ENCODE data around the gene TCF19.

The TCF19 gene

DNA sequence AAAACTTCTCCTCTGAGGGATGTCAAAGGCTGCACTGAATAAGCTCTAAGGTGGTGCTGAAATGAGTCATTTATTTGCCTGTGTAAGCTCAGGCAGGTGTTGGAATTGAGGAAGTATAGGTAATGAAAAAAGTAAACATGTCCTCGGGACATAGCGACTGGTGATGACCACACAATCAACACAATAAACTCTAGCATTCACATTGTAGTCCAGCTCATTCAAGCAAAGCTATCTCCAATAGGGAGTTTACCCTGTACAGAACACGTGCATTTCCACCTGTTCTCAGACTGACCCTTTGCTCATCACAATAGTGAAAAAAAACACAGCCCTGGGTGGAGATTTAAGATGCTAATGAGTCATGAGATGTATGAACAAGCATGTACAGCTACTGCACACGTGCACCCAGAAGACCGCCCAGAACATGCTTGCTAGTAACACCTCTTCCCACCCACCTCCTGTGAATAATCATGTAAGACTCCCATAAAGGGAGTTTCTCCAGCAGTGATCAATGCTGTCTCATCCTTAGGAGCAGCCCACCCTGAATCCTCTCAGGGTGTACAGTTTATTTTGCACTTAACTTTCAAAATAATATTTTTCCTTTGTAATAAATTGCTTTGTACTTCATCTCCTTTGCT lies 45.1 kb downstream of the TCF19 start:
- DNase-seq (ENCODE audit: low spot score in 2 of 2), result no peak
- no peaks in the 10 kb centered on the region for H3K9me3 ChIP-seq
- peaks cover 6% of the 10 kb centered on the region for H3K4me1 ChIP-seq
- no peaks in the 10 kb centered on the region for H3K36me3 ChIP-seq (replicated peaks)
- in situ Hi-C loops (cut with MboI; ENCODE audit: low sequenced_read_pairs), result no loop called here
- H3K4me3 ChIP-seq, result no peak overlapping the region
- H3K27me3 ChIP-seq (ENCODE audit: low read depth), result no peaks in the 10 kb centered on the region

DNA sequence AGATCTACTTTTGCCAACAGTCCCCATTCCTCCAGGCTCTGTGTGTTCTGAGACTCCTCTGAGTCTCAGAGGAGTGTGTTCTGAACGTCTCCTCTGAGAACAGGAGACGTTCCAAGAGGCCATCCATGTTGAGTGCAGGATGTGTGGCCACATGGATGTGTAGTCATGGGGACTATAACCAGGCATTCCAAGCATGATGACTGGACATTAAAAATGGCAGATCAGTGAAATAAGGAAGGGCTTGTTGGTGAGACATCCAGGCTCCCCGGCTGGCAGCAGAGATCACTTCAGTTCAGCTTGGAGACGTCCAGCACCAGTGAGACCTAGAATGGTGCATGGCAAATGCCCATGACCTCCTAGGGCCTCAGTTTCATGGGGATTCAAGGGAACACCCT lies 46.4 kb downstream of the TCF19 start:
- no peak for DNase-seq (ENCODE audit: low spot score in 2 of 2)
- Histone ChIP-seq H3K9me3 (no peaks in the 10 kb centered on the region), H3K4me1 (peaks cover 4% of the 10 kb centered on the region), H3K36me3 (replicated peaks) (no peaks in the 10 kb centered on the region), H3K4me3 (no peak overlapping the region), H3K27me3 (ENCODE audit: low read depth) (no peaks in the 10 kb centered on the region)
- in situ Hi-C loops (cut with MboI; ENCODE audit: low sequenced_read_pairs), result no loop called here

DNA sequence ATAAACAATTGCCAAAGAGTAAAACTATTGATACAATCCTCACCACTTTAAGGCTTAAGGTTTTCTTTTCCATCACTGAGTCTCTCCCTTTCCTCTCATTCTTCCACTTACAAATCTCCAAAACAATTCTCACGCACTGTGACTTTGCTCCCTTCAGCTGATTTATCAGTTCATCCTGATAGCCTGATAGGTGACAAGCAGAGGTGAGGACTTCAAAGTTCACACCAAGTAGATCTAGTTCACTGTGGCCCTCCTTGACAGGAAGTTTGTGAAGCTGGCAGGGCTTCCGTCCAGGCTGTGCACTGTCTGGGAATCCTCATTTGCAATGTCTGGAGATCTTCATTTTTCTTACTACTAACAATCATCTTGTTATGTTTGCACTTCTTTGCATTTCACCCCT lies 47.2 kb downstream of the TCF19 start:
- Histone ChIP-seq H3K36me3 (replicated peaks) (no peaks in the 10 kb centered on the region), H3K9me3 (no peaks in the 10 kb centered on the region), H3K27me3 (ENCODE audit: low read depth) (no peaks in the 10 kb centered on the region), H3K4me3 (no peak overlapping the region), H3K4me1 (peaks cover 4% of the 10 kb centered on the region)
- in situ Hi-C loops (cut with MboI; ENCODE audit: low sequenced_read_pairs), result no loop called here
- no peak for DNase-seq (ENCODE audit: low spot score in 2 of 2)

DNA sequence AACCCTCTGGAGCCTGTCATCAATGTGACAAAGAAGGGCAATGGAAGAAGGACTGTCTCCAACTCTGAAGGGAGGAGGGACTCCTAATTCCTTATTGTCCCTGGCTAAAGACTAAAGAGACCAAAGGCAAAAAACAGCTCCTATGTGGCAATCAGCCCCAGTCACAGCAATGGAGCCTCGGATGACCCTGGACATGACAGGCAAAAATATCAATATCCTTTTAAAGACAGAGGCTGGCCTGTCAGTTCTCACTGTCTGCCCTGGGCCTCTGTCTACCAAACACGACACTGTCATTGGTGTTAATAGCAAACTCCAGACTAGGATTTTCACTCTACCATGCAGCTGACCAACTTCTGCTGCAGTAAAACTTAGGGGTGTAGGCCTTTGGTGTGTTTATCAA lies 50.1 kb downstream of the TCF19 start:
- H3K27me3 ChIP-seq (ENCODE audit: low read depth), result no peaks in the 10 kb centered on the region
- no peak for DNase-seq (ENCODE audit: low spot score in 2 of 2)
- H3K4me3 ChIP-seq, result no peak overlapping the region

DNA sequence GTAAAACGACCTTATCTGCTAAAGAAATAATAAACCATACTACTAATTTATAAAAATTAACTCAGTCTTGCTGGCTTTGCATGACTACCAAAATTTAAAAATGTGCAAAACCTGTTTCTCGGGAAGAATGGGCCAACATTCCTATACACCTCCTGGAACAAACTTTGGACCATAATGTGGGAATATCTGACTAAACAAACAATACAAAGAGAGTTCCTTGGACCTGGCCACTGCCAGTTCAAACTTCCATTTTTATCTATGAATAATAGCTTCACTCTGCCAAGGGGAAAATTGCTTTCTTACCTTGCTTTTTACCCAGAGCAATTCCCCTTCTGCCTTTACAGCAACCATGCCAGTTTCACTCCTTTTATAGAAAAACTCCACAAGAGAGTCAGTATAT lies 50.7 kb downstream of the TCF19 start:
- no peaks in the 10 kb centered on the region for H3K4me1 ChIP-seq
- H3K36me3 ChIP-seq (replicated peaks), result no peaks in the 10 kb centered on the region
- H3K9me3 ChIP-seq, result no peaks in the 10 kb centered on the region
- H3K4me3 ChIP-seq, result no peak overlapping the region
- no peaks in the 10 kb centered on the region for H3K27me3 ChIP-seq (ENCODE audit: low read depth)
- in situ Hi-C loops (cut with MboI; ENCODE audit: low sequenced_read_pairs), result no loop called here
- DNase-seq (ENCODE audit: low spot score in 2 of 2), result no peak

More for the DNA sequence above, 50.1 kb downstream of the TCF19 start:
- in situ Hi-C loops (cut with MboI; ENCODE audit: low sequenced_read_pairs), result no loop called here
- H3K36me3 ChIP-seq (replicated peaks), result no peaks in the 10 kb centered on the region
- peaks cover 2% of the 10 kb centered on the region for H3K4me1 ChIP-seq
- H3K9me3 ChIP-seq, result no peaks in the 10 kb centered on the region

DNA sequence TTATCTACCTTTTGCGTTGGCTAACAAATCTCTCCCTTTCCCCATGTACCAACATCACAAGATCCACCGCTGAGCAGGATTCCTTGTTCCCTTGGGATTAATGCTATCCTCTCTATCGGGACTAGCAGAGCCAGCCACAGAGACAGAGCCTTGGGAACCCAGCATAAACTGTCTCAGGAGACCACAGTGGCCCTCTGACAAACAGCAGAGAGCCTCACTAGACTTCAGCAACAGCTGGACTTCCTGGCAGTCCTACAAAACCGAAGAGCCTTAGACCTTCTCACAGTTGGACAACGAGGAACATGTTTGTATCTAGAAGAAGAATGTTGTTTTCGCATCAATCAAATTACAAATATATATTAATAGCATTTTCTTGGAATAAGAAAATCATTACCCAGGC lies 51.7 kb downstream of the TCF19 start:
- Histone ChIP-seq H3K27me3 (ENCODE audit: low read depth) (no peaks in the 10 kb centered on the region), H3K9me3 (no peaks in the 10 kb centered on the region), H3K4me3 (no peak overlapping the region), H3K4me1 (no peaks in the 10 kb centered on the region), H3K36me3 (replicated peaks) (no peaks in the 10 kb centered on the region)
- DNase-seq (ENCODE audit: low spot score in 2 of 2), result no peak
- in situ Hi-C loops (cut with MboI; ENCODE audit: low sequenced_read_pairs), result no loop called here

DNA sequence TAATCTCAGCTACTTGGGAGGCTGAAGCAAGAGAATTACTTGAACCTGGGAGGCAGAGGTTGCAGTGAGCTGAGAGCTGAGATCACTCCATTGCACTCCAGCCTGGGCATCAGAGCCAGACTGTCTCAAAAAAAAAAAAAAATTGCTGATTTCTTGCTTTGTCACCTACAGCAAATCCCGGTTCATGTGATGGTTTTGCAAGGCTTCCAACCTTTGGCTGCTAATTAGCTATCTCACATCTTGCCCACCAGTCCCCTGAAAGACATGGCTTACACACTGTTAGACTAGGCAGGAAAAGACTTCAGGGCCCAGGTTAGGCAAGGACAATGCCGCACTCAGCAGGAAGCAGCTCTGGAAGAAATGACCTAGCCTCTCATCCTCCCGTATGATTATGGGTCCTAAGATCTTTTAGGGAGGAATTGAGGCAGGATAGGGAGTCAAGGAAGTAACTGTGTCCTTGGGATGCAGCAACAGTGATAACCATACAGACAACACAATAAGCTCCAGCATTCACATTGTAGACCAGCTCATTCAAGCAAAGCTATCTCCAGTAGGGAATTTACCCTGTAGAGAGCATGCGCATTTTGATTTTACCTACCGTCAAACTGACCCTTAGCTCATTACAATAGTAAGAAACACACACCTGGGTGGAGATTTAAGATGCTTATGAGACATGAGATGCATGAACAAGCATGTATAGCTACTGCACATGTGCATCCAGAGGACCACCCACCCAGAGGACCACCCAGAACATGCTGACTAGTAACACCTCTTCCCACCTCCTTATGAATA lies 52.5 kb downstream of the TCF19 start:
- H3K36me3 ChIP-seq (replicated peaks), result no peaks in the 10 kb centered on the region
- DNase-seq (ENCODE audit: low spot score in 2 of 2), result no peak
- H3K9me3 ChIP-seq, result 0 out of 2 replicates have a peak, but pooled peaks cover 2% of the 10 kb centered on the region
- no peak overlapping the region for H3K4me3 ChIP-seq
- no peaks in the 10 kb centered on the region for H3K27me3 ChIP-seq (ENCODE audit: low read depth)
- in situ Hi-C loops (cut with MboI; ENCODE audit: low sequenced_read_pairs), result no loop called here
- H3K4me1 ChIP-seq, result no peaks in the 10 kb centered on the region
